GM19467 (cell line): ENCODE results near the gene PTPN13.

Experiments used
- ATAC-seq: cut with Tn5 transposase; IDR thresholded peaks from one replicate; pipeline ENCODE4 v1.9.1; 2021; ENCODE audit warnings: mild to moderate bottlenecking, moderate library complexity; ENCODE audit not compliant: unreplicated experiment

The PTPN13 gene

GRCh38 chr4:86815653-86816052, 221.5 kb downstream of the PTPN13 start:
- no peak for ATAC-seq

GRCh38 chr4:86816501-86817273, 222.6 kb downstream of the PTPN13 start:
- no peak for ATAC-seq

GRCh38 chr4:86818211-86818610, 224.1 kb downstream of the PTPN13 start:
- no peak for ATAC-seq

- ATAC-seq, result no peak
These were observed 224.7 kb downstream of the PTPN13 start for GRCh38 chr4:86818841-86819240.

- ATAC-seq, result no peak
These were observed 225.4 kb downstream of the PTPN13 start for GRCh38 chr4:86819561-86819960.

- ATAC-seq, result no peak
These were observed 227.0 kb downstream of the PTPN13 start for GRCh38 chr4:86821151-86821550.

- ATAC-seq, result no peak
These were observed 228.0 kb downstream of the PTPN13 start for GRCh38 chr4:86822136-86822535.

- ATAC-seq, result no peak
These were observed 231.4 kb downstream of the PTPN13 start for GRCh38 chr4:86825511-86825910.

- ATAC-seq, result no peak
These were observed 237.4 kb downstream of the PTPN13 start for GRCh38 chr4:86831262-86832130.

- ATAC-seq, result no peak
These were observed 239.5 kb downstream of the PTPN13 start for GRCh38 chr4:86833615-86834014.

GRCh38 chr4:86834901-86835300, 240.8 kb downstream of the PTPN13 start:
- no peak for ATAC-seq

- no peak for ATAC-seq
These were observed 241.6 kb downstream of the PTPN13 start for GRCh38 chr4:86835677-86836076.

- ATAC-seq, result no peak
These were observed 243.8 kb downstream of the PTPN13 start for GRCh38 chr4:86837691-86838503.

GRCh38 chr4:86840858-86841257, 246.7 kb downstream of the PTPN13 start:
- ATAC-seq, result no peak

GRCh38 chr4:86841309-86841708, 247.2 kb downstream of the PTPN13 start:
- no peak for ATAC-seq

- ATAC-seq, result no peak
These were observed 251.5 kb downstream of the PTPN13 start for GRCh38 chr4:86845593-86845992.

- ATAC-seq, result no peak
These were observed 252.8 kb downstream of the PTPN13 start for GRCh38 chr4:86846921-86847320.

GRCh38 chr4:86847571-86847970, 253.5 kb downstream of the PTPN13 start:
- ATAC-seq, result no peak

GRCh38 chr4:86848136-86848535, 254.0 kb downstream of the PTPN13 start:
- no peak for ATAC-seq

- no peak for ATAC-seq
These were observed 254.9 kb downstream of the PTPN13 start, which contains the start of gene SLC10A6 for GRCh38 chr4:86848732-86849619. TSS of gene SLC10A6 (minus strand) at chr4:86849384. CDS start at chr4:86849115, 269 bp downstream.
